GM19239 (cell line): ENCODE measurements around the gene IFFO2.
A peak's percentile ranks its signal among the peaks of the same experiment; 100 is the strongest.
"Not testable (repeated sequence)": the region's sequence is repeated elsewhere in the genome, so short reads cannot be mapped to it uniquely, and the experiment has no call there.

Source experiments
- DNase-seq: peaks from one replicate; pipeline ENCODE4 v3.0.0; 2011; ENCODE audit warnings: low spot score; ENCODE audit not compliant: insufficient read length
- FAIRE-seq: peaks from 2 replicates; lab custom pipeline; 2011; peaks lifted over from hg19 to GRCh38; lab: Jason Lieb, UNC

The IFFO2 gene

GRCh38 chr1:18902523-18903290, 53.8 kb downstream of the IFFO2 start, which contains the start of gene ALDH4A1:
TSS of gene ALDH4A1 (minus strand) at chr1:18902555. CDS start at chr1:18902523, 32 bp downstream.
- peak; percentile 99 for FAIRE-seq
- DNase-seq: peak; percentile 100

GRCh38 chr1:18901952-18902522, 54.4 kb downstream of the IFFO2 start:
- no peak for DNase-seq
- FAIRE-seq: peak; percentile 61

- FAIRE-seq: no peak
- no peak for DNase-seq
Observed at GRCh38 chr1:18901147-18901951, 55.1 kb downstream of the IFFO2 start.

- no peak for DNase-seq
- no peak for FAIRE-seq
Observed at GRCh38 chr1:18900303-18900841, 56.1 kb downstream of the IFFO2 start.

- no peak for FAIRE-seq
- DNase-seq: no peak
Observed at GRCh38 chr1:18899363-18900049, 57.0 kb downstream of the IFFO2 start.

- no peak for FAIRE-seq
- no peak for DNase-seq
Observed at GRCh38 chr1:18898567-18898966, 57.9 kb downstream of the IFFO2 start.

GRCh38 chr1:18895317-18895716, 61.2 kb downstream of the IFFO2 start:
- DNase-seq (no peak), FAIRE-seq (no peak)

- FAIRE-seq (no peak), DNase-seq (no peak)
Observed at GRCh38 chr1:18893120-18893519, 63.4 kb downstream of the IFFO2 start.

GRCh38 chr1:18891858-18892257, 64.6 kb downstream of the IFFO2 start:
- not testable (repeated sequence) for DNase-seq, FAIRE-seq

- DNase-seq: no peak
- FAIRE-seq: no peak
Observed at GRCh38 chr1:18891426-18891780, 65.1 kb downstream of the IFFO2 start.

- no peak for DNase-seq
- no peak for FAIRE-seq
Observed at GRCh38 chr1:18890706-18891425, 65.6 kb downstream of the IFFO2 start.

GRCh38 chr1:18886003-18886335, 70.5 kb downstream of the IFFO2 start:
- FAIRE-seq (no peak), DNase-seq (no peak)

- no peak for FAIRE-seq
- DNase-seq: no peak
Observed at GRCh38 chr1:18885311-18886002, 71.0 kb downstream of the IFFO2 start.

- FAIRE-seq: no peak
- no peak for DNase-seq
Observed at GRCh38 chr1:18884727-18885126, 71.7 kb downstream of the IFFO2 start.

- no peak for FAIRE-seq
- no peak for DNase-seq
Observed at GRCh38 chr1:18884419-18884717, 72.1 kb downstream of the IFFO2 start.

GRCh38 chr1:18883636-18884418, 72.6 kb downstream of the IFFO2 start:
- DNase-seq (peak; percentile 74), FAIRE-seq (peak; percentile 81)

- DNase-seq: no peak
- FAIRE-seq: no peak
Observed at GRCh38 chr1:18883079-18883478, 73.4 kb downstream of the IFFO2 start.

GRCh38 chr1:18882486-18882885, 74.0 kb downstream of the IFFO2 start:
- no peak for FAIRE-seq
- DNase-seq: no peak
